ENCODE data around the gene ABR.
"Not testable (repeated sequence)": the region's sequence is repeated elsewhere in the genome, so short reads cannot be mapped to it uniquely, and the experiment has no call there.

ABR gene

GRCh38 chr17:1104222-1104621 is 75.6 kb downstream of the ABR start:
- Histone ChIP-seq H3K27ac (no peak overlapping the region), H3K9ac (no peak overlapping the region)
- no peak for TF ChIP-seq CTCF (IDR thresholded peaks at IDR 0.05)

GRCh38 chr17:1100382-1100781 is 79.4 kb downstream of the ABR start:
- H3K4me1 ChIP-seq = no peaks in the 10 kb centered on the region
- H3K4me2 ChIP-seq (ENCODE audit: low read length) = no peak overlapping the region
- H3K9me3 ChIP-seq (ENCODE audit: control insufficient read depth, low read length) = no peaks in the 10 kb centered on the region
- H3K27ac ChIP-seq = no peak overlapping the region
- H3K36me3 ChIP-seq (ENCODE audit: control insufficient read depth, insufficient read depth, low read length) = no peaks in the 10 kb centered on the region
- no peak overlapping the region for H3K9ac ChIP-seq
- no peak overlapping the region for H2AFZ ChIP-seq
- no peak overlapping the region for H3K4me3 ChIP-seq (ENCODE audit: low read depth, low read length)
- TF ChIP-seq CTCF (IDR thresholded peaks at IDR 0.05) = no peak
- peaks cover 19% of the 10 kb centered on the region for H3K79me2 ChIP-seq
- H3K27me3 ChIP-seq (ENCODE audit: control insufficient read depth, insufficient read depth, low read length) = no peaks in the 10 kb centered on the region

More at GRCh38 chr17:1104222-1104621, 75.6 kb downstream of the ABR start:
- Histone ChIP-seq H3K36me3 (ENCODE audit: control insufficient read depth, insufficient read depth, low read length) (no peaks in the 10 kb centered on the region), H3K27me3 (ENCODE audit: control insufficient read depth, insufficient read depth, low read length) (no peaks in the 10 kb centered on the region), H2AFZ (no peak overlapping the region), H3K4me2 (ENCODE audit: low read length) (no peak overlapping the region), H3K9me3 (ENCODE audit: control insufficient read depth, low read length) (no peaks in the 10 kb centered on the region), H3K4me3 (ENCODE audit: low read depth, low read length) (no peak overlapping the region), H3K4me1 (peaks cover 4% of the 10 kb centered on the region), H3K79me2 (peaks cover 18% of the 10 kb centered on the region)

- no peak overlapping the region for H2AFZ ChIP-seq
- H3K36me3 ChIP-seq (ENCODE audit: control insufficient read depth, insufficient read depth, low read length) = no peaks in the 10 kb centered on the region
- no peaks in the 10 kb centered on the region for H3K9me3 ChIP-seq (ENCODE audit: control insufficient read depth, low read length)
- H3K4me3 ChIP-seq (ENCODE audit: low read depth, low read length) = no peak overlapping the region
- H3K79me2 ChIP-seq = peaks cover 19% of the 10 kb centered on the region
- H3K27ac ChIP-seq = no peak overlapping the region
- H3K4me1 ChIP-seq = no peaks in the 10 kb centered on the region
- no peaks in the 10 kb centered on the region for H3K27me3 ChIP-seq (ENCODE audit: control insufficient read depth, insufficient read depth, low read length)
- no peak overlapping the region for H3K4me2 ChIP-seq (ENCODE audit: low read length)
- no peak overlapping the region for H3K9ac ChIP-seq
- TF ChIP-seq CTCF (IDR thresholded peaks at IDR 0.05) = no peak
Measured at GRCh38 chr17:1099242-1099641, 80.5 kb downstream of the ABR start.

- not testable (repeated sequence) for H3K27me3 ChIP-seq (ENCODE audit: control insufficient read depth, insufficient read depth, low read length); H3K9ac ChIP-seq; H3K9me3 ChIP-seq (ENCODE audit: control insufficient read depth, low read length); H3K4me1 ChIP-seq; H2AFZ ChIP-seq; H3K4me3 ChIP-seq (ENCODE audit: low read depth, low read length); H3K4me2 ChIP-seq (ENCODE audit: low read length); H3K27ac ChIP-seq; H3K36me3 ChIP-seq (ENCODE audit: control insufficient read depth, insufficient read depth, low read length)
- H3K79me2 ChIP-seq = peaks cover 13% of the 10 kb centered on the region
Measured at GRCh38 chr17:1097972-1098744, 81.6 kb downstream of the ABR start.

GRCh38 chr17:1096215-1096614 is 83.6 kb downstream of the ABR start:
- Histone ChIP-seq H3K79me2 (peaks cover 14% of the 10 kb centered on the region), H3K4me3 (ENCODE audit: low read depth, low read length) (no peak overlapping the region), H2AFZ (no peak overlapping the region), H3K4me2 (ENCODE audit: low read length) (no peak overlapping the region), H3K36me3 (ENCODE audit: control insufficient read depth, insufficient read depth, low read length) (no peaks in the 10 kb centered on the region), H3K9ac (no peak overlapping the region), H3K27ac (no peak overlapping the region), H3K9me3 (ENCODE audit: control insufficient read depth, low read length) (no peaks in the 10 kb centered on the region), H3K27me3 (ENCODE audit: control insufficient read depth, insufficient read depth, low read length) (no peaks in the 10 kb centered on the region), H3K4me1 (no peaks in the 10 kb centered on the region)
- no peak for TF ChIP-seq CTCF (IDR thresholded peaks at IDR 0.05)

Data from parathyroid adenoma (tissue), 2 donors.